HepG2 (cell line): Measurements from ENCODE around the gene LRRC45. TPM values are rescaled to one million over a fixed set of nuclear protein-coding genes. Genes with fewer than 3 reads are reported as not detected.

Experiments
- AKAP8 ChIP-seq: sonication (generic); formaldehyde crosslinking; IDR thresholded peaks from 2 replicates; pipeline ENCODE4 v1.5.1; 2020; ENCODE audit warnings: mild to moderate bottlenecking, missing genetic modification reagents
- ATF3 ChIP-seq: sonication (generic); formaldehyde crosslinking; IDR thresholded peaks from 2 replicates; pipeline ENCODE4 v1.4.0; 2020; ENCODE audit warnings: missing genetic modification reagents
- BORCS8-MEF2B ChIP-seq: sonication (generic); formaldehyde crosslinking; IDR thresholded peaks from 2 replicates; pipeline ENCODE4 v1.8.0; 2022; ENCODE audit warnings: mild to moderate bottlenecking, missing genetic modification reagents
- CBFB ChIP-seq: sonication (generic); formaldehyde crosslinking; IDR thresholded peaks from 2 replicates; pipeline ENCODE4 v1.4.0; 2020; ENCODE audit warnings: missing genetic modification reagents
- CC2D1A ChIP-seq: sonication (generic); formaldehyde crosslinking; IDR thresholded peaks from 2 replicates; pipeline ENCODE4 v1.8.1; 2023; ENCODE audit warnings: mild to moderate bottlenecking, missing genetic modification reagents
- CCDC6 ChIP-seq: sonication (generic); formaldehyde crosslinking; IDR thresholded peaks from 2 replicates; pipeline ENCODE4 v1.8.1; 2022; ENCODE audit warnings: mild to moderate bottlenecking, missing genetic modification reagents, moderate library complexity
- EZH2 ChIP-seq: conservative IDR thresholded peaks from 2 replicates; pipeline ENCODE4 v1.6.1; 2012; ENCODE audit warnings: mild to moderate bottlenecking, low read depth, low read length, moderate library complexity
- FOSL1 ChIP-seq: sonication (generic); formaldehyde crosslinking; IDR thresholded peaks from 2 replicates; pipeline ENCODE4 v1.9.0; 2021; ENCODE audit warnings: missing genetic modification reagents, borderline replicate concordance
- FOXP1 ChIP-seq, 2 experiments: fragments of 450-650 bp in 1 of 2; IDR thresholded peaks; 2 replicates each; pipeline ENCODE4 v1.6.1; 2017 to 2018; ENCODE audit warnings: antibody characterized with exemption in 1 of 2
- GTF3A ChIP-seq: sonication (generic); formaldehyde crosslinking; conservative IDR thresholded peaks from 2 replicates; pipeline ENCODE4 v1.4.0; 2020; ENCODE audit warnings: mild to moderate bottlenecking, missing genetic modification reagents
- HNRNPL ChIP-seq: fragments of 200-400 bp; formaldehyde crosslinking; IDR thresholded peaks from 2 replicates; pipeline ENCODE4 v1.6.1; 2017; ENCODE audit warnings: mild to moderate bottlenecking, low read depth, low read length
- MXI1 ChIP-seq: IDR thresholded peaks from 3 replicates; pipeline ENCODE4 v1.6.1; 2012; ENCODE audit warnings: low read depth, low read length, inconsistent platforms, borderline replicate concordance
- PBX3 ChIP-seq: sonication (generic); formaldehyde crosslinking; IDR thresholded peaks from 2 replicates; pipeline ENCODE4 v1.8.1; 2023; ENCODE audit warnings: missing genetic modification reagents, inconsistent platforms, borderline replicate concordance
- POGZ ChIP-seq: sonication (generic); formaldehyde crosslinking; IDR thresholded peaks from 2 replicates; pipeline ENCODE4 v1.4.0; 2020; ENCODE audit warnings: mild to moderate bottlenecking, missing genetic modification reagents
- PRPF4 ChIP-seq: fragments of 200-400 bp; formaldehyde crosslinking; IDR thresholded peaks from 2 replicates; pipeline ENCODE4 v1.6.1; 2016; ENCODE audit warnings: low read length, low read depth; ENCODE audit not compliant: poor library complexity, severe bottlenecking
- REL ChIP-seq: sonication (generic); formaldehyde crosslinking; conservative IDR thresholded peaks from 2 replicates; pipeline ENCODE4 v1.8.0; 2022; ENCODE audit warnings: mild to moderate bottlenecking, missing genetic modification reagents, moderate library complexity
- SAP130 ChIP-seq: IDR thresholded peaks from 2 replicates; pipeline ENCODE4 v1.6.1; 2016; ENCODE audit warnings: low read depth
- SYNCRIP ChIP-seq: fragments of 200-400 bp; formaldehyde crosslinking; IDR thresholded peaks from 2 replicates; pipeline ENCODE4 v1.6.1; 2018; ENCODE audit warnings: mild to moderate bottlenecking, low read depth, low read length; ENCODE audit not compliant: insufficient read depth
- TCF7L2 ChIP-seq: IDR thresholded peaks from 2 replicates; pipeline ENCODE4 v1.6.1; 2011; ENCODE audit warnings: mild to moderate bottlenecking, low read depth, low read length, moderate library complexity
- ZBTB25 ChIP-seq: IDR thresholded peaks from 2 replicates; pipeline ENCODE4 v1.6.1; 2018; ENCODE audit warnings: missing genetic modification reagents
- ZC3H4 ChIP-seq: sonication (generic); formaldehyde crosslinking; IDR thresholded peaks from 2 replicates; pipeline ENCODE4 v1.4.0; 2020; ENCODE audit warnings: missing genetic modification reagents, borderline replicate concordance
- ZNF256 ChIP-seq: sonication (generic); formaldehyde crosslinking; conservative IDR thresholded peaks from 2 replicates; pipeline ENCODE4 v1.4.0; 2020; ENCODE audit warnings: missing genetic modification reagents
- ZNF362 ChIP-seq: sonication (generic); formaldehyde crosslinking; IDR thresholded peaks from 2 replicates; pipeline ENCODE4 v1.4.0; 2020; ENCODE audit warnings: missing genetic modification reagents, mild to moderate bottlenecking, borderline replicate concordance
- ZNF572 ChIP-seq: sonication (generic); formaldehyde crosslinking; IDR thresholded peaks from 2 replicates; pipeline ENCODE4 v1.5.1; 2020; ENCODE audit warnings: mild to moderate bottlenecking, missing genetic modification reagents
- ZNF670 ChIP-seq: sonication (generic); formaldehyde crosslinking; IDR thresholded peaks from 2 replicates; pipeline ENCODE4 v1.8.0; 2022; ENCODE audit warnings: mild to moderate bottlenecking, missing genetic modification reagents, borderline replicate concordance
- ZNF672 ChIP-seq: sonication (generic); formaldehyde crosslinking; IDR thresholded peaks from 2 replicates; pipeline ENCODE4 v1.8.1; 2022; ENCODE audit warnings: missing genetic modification reagents
- ZSCAN21 ChIP-seq: sonication (generic); formaldehyde crosslinking; IDR thresholded peaks from 2 replicates; pipeline ENCODE4 v1.8.0; 2022; ENCODE audit warnings: mild to moderate bottlenecking, missing genetic modification reagents, moderate library complexity, borderline replicate concordance
- polyA plus RNA-seq, 8 experiments: library from polyadenylated mRNA; depleted of rRNA in 3 of 8; stranded (reverse) in 7 of 8; unstranded in 1 of 8; fragments of >200 nt; fragmentation: Illumina TruSeq in 4 of 8; extraction: Trizol in 4 of 8; gene quantifications; 2 replicates each; pipeline versions ENCODE4 v1.2.1 to v1.2.3, GENCODE V29; 2011 to 2016; ENCODE audit warnings: low read depth in 4 of 8, missing spikeins in 1 of 8, mixed read lengths in 1 of 8; ENCODE audit not compliant: insufficient read depth in 1 of 8
- total RNA-seq, 5 experiments: library from RNA; depleted of rRNA; stranded (reverse); fragments of >200 nt; fragmentation: Illumina TruSeq; extraction: Trizol; gene quantifications; 2 replicates each; pipeline ENCODE4 v1.2.3, GENCODE V29; 2016; ENCODE audit warnings: low read depth in 1 of 5

LRRC45 gene
- total and polyA plus RNA-seq, 2 of the 13 experiments (the other 11 are each of a cell fraction or from before 2014, with no cell fraction given) = 11.6 to 48.1 TPM

DNA sequence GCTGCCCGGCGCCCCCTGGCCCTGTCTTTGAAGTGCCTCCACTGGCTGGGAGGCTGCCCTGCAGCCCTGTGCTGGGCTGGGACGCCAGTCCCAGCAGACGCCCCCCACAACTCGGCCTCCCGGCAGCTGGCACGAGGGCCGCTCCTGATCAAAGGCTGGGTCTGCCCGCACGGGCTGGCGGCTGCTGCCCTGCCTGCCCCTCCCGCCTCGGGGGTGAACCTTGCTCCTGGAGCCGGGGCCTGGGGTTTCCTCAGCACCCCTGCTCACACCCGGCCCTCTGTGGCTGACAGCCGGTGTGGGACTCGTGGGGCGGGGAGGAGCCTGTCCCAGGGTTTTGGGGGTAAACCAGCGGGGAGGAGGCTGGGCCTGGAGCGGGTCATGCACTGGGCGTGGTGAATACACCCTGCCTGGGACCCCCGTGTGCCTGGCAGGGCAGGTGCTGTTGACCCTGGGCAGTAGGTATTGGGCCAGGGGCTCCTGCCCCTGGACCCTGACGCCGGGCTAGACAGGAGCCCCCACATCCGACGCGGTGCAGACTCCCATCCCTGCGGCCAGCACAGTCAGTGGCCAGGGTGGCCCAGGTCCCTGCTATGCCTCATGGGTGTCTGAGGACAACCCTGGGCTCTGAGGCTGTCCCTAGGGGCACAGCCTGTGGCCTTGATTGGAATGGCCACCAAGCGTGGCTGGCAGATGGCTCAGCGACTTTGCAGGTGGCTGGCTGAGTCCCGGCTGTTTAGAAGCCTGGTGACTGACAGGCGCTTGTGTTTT is 22.1 kb upstream of the LRRC45 start (continued):
- TF ChIP-seq ZBTB25 (CRISPR knock-in tag) (peak; percentile 90), CCDC6 (CRISPR knock-in tag) (peak; percentile 58; the same call in 1 of the 2 replicates), ZNF362 (CRISPR knock-in tag) (no peak; the same call in 1 of the 2 replicates), TCF7L2 (peak; percentile 94), ZNF256 (CRISPR knock-in tag) (0 out of 2 replicates have a peak, but pooled peaks have one; percentile 67), REL (CRISPR knock-in tag) (no peak; the same call in 1 of the 2 replicates), AKAP8 (peak; percentile 98), ZNF670 (CRISPR knock-in tag) (no peak; the same call in 1 of the 2 replicates), ZNF572 (CRISPR knock-in tag) (0 out of 2 replicates have a peak, but pooled peaks have one; percentile 87), GTF3A (CRISPR knock-in tag) (no peak; the same call in 1 of the 2 replicates), ZSCAN21 (CRISPR knock-in tag) (peak; percentile 40; the same call in 1 of the 2 replicates), PRPF4 (no peak), BORCS8-MEF2B (peak; percentile 91; the same call in 1 of the 2 replicates), FOSL1 (CRISPR knock-in tag) (0 out of 2 replicates have a peak, but pooled peaks have one; percentile 47), ZC3H4 (CRISPR knock-in tag) (peak; percentile 66), EZH2 (no peak), ATF3 (peak; percentile 32; the same call in 1 of the 2 replicates), PBX3 (CRISPR knock-in tag) (no peak; the same call in 1 of the 2 replicates), HNRNPL (peak; percentile 100), SYNCRIP (no peak), SAP130 (CRISPR knock-in tag) (peak; percentile 96), FOXP1 (IDR thresholded peaks at IDR 0.05) (0 out of 2 replicates have a peak, but pooled peaks have one; percentile 8), FOXP1 (CRISPR knock-in tag; IDR thresholded peaks at IDR 0.05) (peak; percentile 69; the same call in 1 of the 2 replicates), CC2D1A (CRISPR knock-in tag) (no peak), MXI1 (peak; percentile 83; the same call in 2 of the 3 replicates), POGZ (CRISPR knock-in tag) (peak; percentile 78), CBFB (CRISPR knock-in tag) (peak; percentile 92), ZNF672 (peak; percentile 89; the same call in 1 of the 2 replicates)
